C4-2B (cell line): ENCODE data around the gene DVL1.
"Not testable (repeated sequence)": the region's sequence is repeated elsewhere in the genome, so short reads cannot be mapped to it uniquely, and the experiment has no call there.

Experiments
- H3K27ac ChIP-seq: fragments of 450-650 bp; 2 replicates; pipeline ENCODE4 v1.5.1; 2017
- CTCF ChIP-seq: fragments of 450-650 bp; conservative IDR thresholded peaks from 2 replicates; pipeline ENCODE4 v1.5.1; 2017; ENCODE audit warnings: mild to moderate bottlenecking
- ZFX ChIP-seq: fragments of 450-650 bp; IDR thresholded peaks from 2 replicates; pipeline ENCODE4 v1.6.1; 2017

DVL1 gene

GRCh38 chr1:1391225-1391624 lies 42.0 kb upstream of the DVL1 start:
- TF ChIP-seq ZFX (no peak), CTCF (no peak)
- no peak overlapping the region for H3K27ac ChIP-seq

GRCh38 chr1:1390675-1391074 lies 41.5 kb upstream of the DVL1 start:
- TF ChIP-seq CTCF (no peak), ZFX (no peak)
- no peak overlapping the region for H3K27ac ChIP-seq

- TF ChIP-seq CTCF (no peak), ZFX (no peak)
- H3K27ac ChIP-seq: no peak overlapping the region
These were observed 38.9 kb upstream of the DVL1 start for GRCh38 chr1:1388078-1388472.

- TF ChIP-seq ZFX: no peak
- no peak for TF ChIP-seq CTCF
- no peak overlapping the region for H3K27ac ChIP-seq
These were observed 38.2 kb upstream of the DVL1 start for GRCh38 chr1:1387098-1388077.

- H3K27ac ChIP-seq: no peak overlapping the region
- TF ChIP-seq ZFX: no peak
- no peak for TF ChIP-seq CTCF
These were observed 36.7 kb upstream of the DVL1 start for GRCh38 chr1:1385931-1386330.

- H3K27ac ChIP-seq: not testable (repeated sequence)
These were observed 36.1 kb upstream of the DVL1 start for GRCh38 chr1:1385339-1385738.

GRCh38 chr1:1381294-1381693 lies 32.1 kb upstream of the DVL1 start:
- no peak overlapping the region for H3K27ac ChIP-seq
- no peak for TF ChIP-seq ZFX
- TF ChIP-seq CTCF: no peak

GRCh38 chr1:1380860-1381259 lies 31.6 kb upstream of the DVL1 start:
- no peak for TF ChIP-seq CTCF
- H3K27ac ChIP-seq: no peak overlapping the region
